GM18508 (cell line): ENCODE data around the gene ADGRE3.

ENCODE experiments used
- ATAC-seq: cut with Tn5 transposase; IDR thresholded peaks from one replicate; pipeline ENCODE4 v1.9.1; 2021; ENCODE audit warnings: moderate number of reproducible peaks; ENCODE audit not compliant: insufficient read depth, unreplicated experiment

The ADGRE3 gene

GRCh38 chr19:14674764-14675163 is at the start of gene ADGRE3:
Gene ADGRE3 (minus strand): TSS chr19:14674844. CDS start chr19:14674770, 74 bp downstream.
- no peak for ATAC-seq

GRCh38 chr19:14722127-14722526 is 47.5 kb upstream of the ADGRE3 start:
- ATAC-seq: no peak

- ATAC-seq: no peak
Observed at GRCh38 chr19:14719162-14719561, 44.5 kb upstream of the ADGRE3 start.

- no peak for ATAC-seq
Observed at GRCh38 chr19:14718522-14719116, 44.0 kb upstream of the ADGRE3 start.

- ATAC-seq: no peak
Observed at GRCh38 chr19:14715841-14716240, 41.2 kb upstream of the ADGRE3 start.

- ATAC-seq: no peak
Observed at GRCh38 chr19:14704450-14704849, 29.8 kb upstream of the ADGRE3 start.

- no peak for ATAC-seq
Observed at GRCh38 chr19:14703833-14704232, 29.2 kb upstream of the ADGRE3 start.

- no peak for ATAC-seq
Observed at GRCh38 chr19:14700711-14701375, 26.2 kb upstream of the ADGRE3 start.

- no peak for ATAC-seq
Observed at GRCh38 chr19:14699641-14700040, 25.0 kb upstream of the ADGRE3 start.

GRCh38 chr19:14695471-14695870 is 20.8 kb upstream of the ADGRE3 start:
- ATAC-seq: no peak

- no peak for ATAC-seq
Observed at GRCh38 chr19:14694641-14695266, 20.1 kb upstream of the ADGRE3 start.

- peak; percentile 48 for ATAC-seq
Observed at GRCh38 chr19:14689598-14690503, 15.2 kb upstream of the ADGRE3 start, which contains the start of gene ZNF333. Gene ZNF333 (plus strand): TSS chr19:14690048. CDS start chr19:14693492, 3,444 bp downstream.

- ATAC-seq: no peak
Observed at GRCh38 chr19:14686411-14686810, 11.8 kb upstream of the ADGRE3 start.

- no peak for ATAC-seq
Observed at GRCh38 chr19:14683439-14683838, 8.8 kb upstream of the ADGRE3 start.

GRCh38 chr19:14682084-14682483 is 7.4 kb upstream of the ADGRE3 start:
- ATAC-seq: no peak

GRCh38 chr19:14678199-14678598 is 3.6 kb upstream of the ADGRE3 start:
- ATAC-seq: no peak

GRCh38 chr19:14677464-14677863 is 2.8 kb upstream of the ADGRE3 start:
- ATAC-seq: no peak

GRCh38 chr19:14676762-14677161 is 2.1 kb upstream of the ADGRE3 start:
- no peak for ATAC-seq

GRCh38 chr19:14673088-14673487 is 1.6 kb downstream of the ADGRE3 start:
- no peak for ATAC-seq

- no peak for ATAC-seq
Observed at GRCh38 chr19:14672188-14672872, 2.3 kb downstream of the ADGRE3 start.
